Right lobe of liver (tissue), 6 donors: ENCODE results near the gene EPS15. TPM values are rescaled to one million over a fixed set of nuclear protein-coding genes. Genes with fewer than 3 reads are reported as not detected.

Experiments
- ATAC-seq, 4 donors: fragments of 200-7000 bp; cut with Tn5 transposase; one replicate each; pipeline ENCODE4 v1.9.1; 2020; ENCODE audit warnings: mild to moderate bottlenecking in 4 of 4, moderate library complexity in 4 of 4
- DNase-seq, 3 donors: peaks; one replicate each; pipeline ENCODE4 v3.0.0-alpha.2; 2020
- H3K27ac ChIP-seq, 3 donors: fragments of 200-600 bp; one replicate each; pipeline ENCODE4 v1.8.0; 2022
- H3K27me3 ChIP-seq, 2 donors: fragments of 200-600 bp; one replicate each; pipeline ENCODE4 v1.8.0; 2022
- H3K36me3 ChIP-seq, 4 donors: fragments of 200-600 bp; sonication (generic) in 1 of 4; one replicate each; pipeline versions ENCODE4 v1.5.1 to v1.8.0; 2017 to 2022; ENCODE audit warnings: control low read depth in 1 of 4
- H3K4me1 ChIP-seq, 4 donors: fragments of 200-600 bp; sonication (generic) in 1 of 4; one replicate each; pipeline versions ENCODE4 v1.5.1 to v1.8.0; 2017 to 2022; ENCODE audit warnings: control low read depth in 1 of 4
- H3K4me3 ChIP-seq, 3 donors: fragments of 200-600 bp; one replicate each; pipeline ENCODE4 v1.8.0; 2022
- H3K9me3 ChIP-seq, 4 donors: fragments of 200-600 bp; sonication (generic) in 1 of 4; one replicate each; pipeline versions ENCODE4 v1.5.1 to v1.8.0; 2017 to 2022; ENCODE audit warnings: control low read depth in 1 of 4
- CTCF ChIP-seq, 4 donors: fragments of 200-600 bp in 3 of 4; fragments of 450-650 bp in 1 of 4; IDR thresholded peaks; one replicate each; pipeline versions ENCODE4 v1.5.1 to v1.8.0; 2016 to 2022; ENCODE audit warnings: antibody characterized with exemption in 4 of 4, mild to moderate bottlenecking in 2 of 4
- POLR2A ChIP-seq: fragments of 450-650 bp; IDR thresholded peaks from one replicate; pipeline ENCODE4 v1.6.1; 2017; ENCODE audit warnings: antibody characterized with exemption, mild to moderate bottlenecking
- WGBS: methylation state at CpG from one replicate; pipeline ENCODE4 v1.1.6; 2018; ENCODE audit warnings: low coverage, low lambda C conversion rate; ENCODE audit not compliant: insufficient coverage; ENCODE audit errors: missing lambda C conversion rate; 5-methylcytosine and 5-hydroxymethylcytosine counted together
- intact Hi-C, 2 donors: fragments of 100-400 bp; cut with DNase I; formaldehyde crosslinking; loops; one replicate each; pipeline versions ENCODE4 v1.11.2 to v1.14.1; 2022
- total RNA-seq, 6 experiments: library from RNA; depleted of rRNA in 2 of 6; stranded (reverse); fragments of >200 nt in 2 of 6; fragmentation: NEBNext Ultra II Directional in 3 of 6; extraction: Animal tissue kit (Norgen Biotek cat#: 25700) in 3 of 6; gene quantifications; one replicate each; pipeline versions ENCODE4 v1.1.0 to v1.2.4, GENCODE V29; 2016 to 2023
- donor health status: DM: no; HTN: yes; CAD: no.
- donor health status: DM: no; HTN: no; CAD: no.
- donor health status: DM: no; HTN: no; CAD: no.
- donor health status: DM: no; HTN: yes; CAD: no.
- donor health status: DM: no; HTN: yes; CAD: no.

The EPS15 gene
- total RNA-seq, 6 experiments from 2014 or later = 23.2 to 30.9 (median 28.6) TPM

DNA sequence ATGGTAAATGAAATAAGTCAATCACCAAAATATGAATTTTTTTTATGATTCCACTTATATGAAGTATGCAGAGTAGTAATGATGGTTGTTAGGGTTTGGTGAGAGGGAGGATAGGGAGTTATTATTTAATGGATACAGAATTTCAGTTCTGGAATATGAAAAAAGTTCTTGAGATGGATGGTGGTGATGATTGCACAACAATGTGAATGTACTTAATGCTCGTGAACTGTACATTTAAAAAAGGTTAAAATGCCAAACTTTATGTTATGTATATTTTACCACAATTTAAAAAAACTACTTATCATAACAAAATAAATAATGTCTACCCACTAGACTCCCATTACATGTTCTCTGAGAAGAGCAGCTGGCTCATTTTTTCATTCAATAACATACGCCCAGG is 133.3 kb downstream of the EPS15 start:
- intact Hi-C loops = no loop called here
- no peak overlapping the region for H3K27ac ChIP-seq
- H3K9me3 ChIP-seq = no peaks in the 10 kb centered on the region
- H3K4me3 ChIP-seq = no peak overlapping the region
- DNase-seq = no peak
- peaks cover 0 to 2% (median 0%) of the 10 kb centered on the region in 4 donors for H3K36me3 ChIP-seq
- no peak for ATAC-seq
- no peaks in the 10 kb centered on the region for H3K4me1 ChIP-seq
- TF ChIP-seq CTCF (IDR thresholded peaks at IDR 0.05) (no peak), POLR2A (no peak)
- 90% methylated on average over 2 of the region's 2 CpGs for WGBS
- no peaks in the 10 kb centered on the region for H3K27me3 ChIP-seq

GRCh38 chr1:51381964-51382363 is 137.1 kb downstream of the EPS15 start:
- DNase-seq (no peak), ATAC-seq (no peak)
- Histone ChIP-seq H3K27me3 (no peaks in the 10 kb centered on the region), H3K4me1 (no peaks in the 10 kb centered on the region), H3K27ac (no peak overlapping the region), H3K36me3 (peaks cover 0 to 2% (median 0%) of the 10 kb centered on the region in 4 donors), H3K4me3 (no peak overlapping the region), H3K9me3 (no peaks in the 10 kb centered on the region)
- TF ChIP-seq CTCF (IDR thresholded peaks at IDR 0.05) = no peak
- no peak for TF ChIP-seq POLR2A
- intact Hi-C loops = no loop called here

DNA sequence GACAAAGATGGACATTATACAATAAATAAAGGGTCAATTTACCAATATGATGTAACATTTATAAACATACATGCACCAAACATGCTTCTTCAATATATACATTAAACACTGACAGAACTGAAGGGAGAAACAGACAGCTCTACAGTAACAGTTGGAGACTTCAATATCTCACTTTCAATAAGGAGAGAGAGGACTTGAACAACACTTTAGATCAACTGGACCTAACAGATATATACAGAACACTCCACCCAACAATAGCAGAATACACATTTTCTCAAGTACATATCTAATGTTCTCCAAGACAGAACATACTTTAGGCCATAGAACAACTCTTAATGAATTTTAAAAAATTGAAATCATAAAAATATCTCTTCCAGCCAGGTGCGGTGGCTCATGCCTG is 138.1 kb downstream of the EPS15 start:
- H3K36me3 ChIP-seq = no peaks in the 10 kb centered on the region
- no peak for TF ChIP-seq CTCF (IDR thresholded peaks at IDR 0.05)
- no peak for TF ChIP-seq POLR2A
- no peaks in the 10 kb centered on the region for H3K4me1 ChIP-seq
- H3K9me3 ChIP-seq = no peaks in the 10 kb centered on the region
- no peak for DNase-seq
- H3K4me3 ChIP-seq = no peak overlapping the region
- intact Hi-C loops = no loop called here
- no peak overlapping the region for H3K27ac ChIP-seq
- 100% methylated on average over 1 of the region's 1 CpG for WGBS
- no peaks in the 10 kb centered on the region for H3K27me3 ChIP-seq
- ATAC-seq = no peak

- Histone ChIP-seq H3K27me3 (no peaks in the 10 kb centered on the region), H3K4me3 (no peak overlapping the region), H3K9me3 (no peaks in the 10 kb centered on the region), H3K36me3 (no peaks in the 10 kb centered on the region), H3K4me1 (no peaks in the 10 kb centered on the region), H3K27ac (no peak overlapping the region)
- no peak for TF ChIP-seq CTCF (IDR thresholded peaks at IDR 0.05)
- no peak for TF ChIP-seq POLR2A
- WGBS = 92% methylated on average over 5 of the region's 6 CpGs
- intact Hi-C loops = no loop called here
- no peak for ATAC-seq
- no peak for DNase-seq
Observed at GRCh38 chr1:51378871-51379270, 140.2 kb downstream of the EPS15 start.

GRCh38 chr1:51373898-51374297 is 145.2 kb downstream of the EPS15 start:
- 84% methylated on average over 3 of the region's 3 CpGs for WGBS

More at GRCh38 chr1:51373898-51374297, 145.2 kb downstream of the EPS15 start:
- Histone ChIP-seq H3K27me3 (no peaks in the 10 kb centered on the region), H3K9me3 (no peaks in the 10 kb centered on the region), H3K36me3 (peaks cover 0 to 14% (median 5%) of the 10 kb centered on the region in 4 donors), H3K27ac (no peak overlapping the region), H3K4me3 (no peak overlapping the region), H3K4me1 (no peaks in the 10 kb centered on the region)
- ATAC-seq (no peak), DNase-seq (no peak)
- intact Hi-C loops = no loop called here
- TF ChIP-seq POLR2A = no peak
